Liver (tissue), 9 donors: ENCODE measurements around the gene SLC6A3. TPM values are rescaled to one million over a fixed set of nuclear protein-coding genes. Genes with fewer than 3 reads are reported as not detected.

Experiments used
- DNase-seq: peaks from one replicate; pipeline ENCODE4 v3.0.0-alpha.2; 2017; ENCODE audit warnings: low spot score
- H3K27ac ChIP-seq, 2 donors: one replicate each; pipeline ENCODE4 v1.7.0; 2013; ENCODE audit warnings: inconsistent platforms in 2 of 2, low read length in 2 of 2, control low read depth in 1 of 2, low read depth in 1 of 2, mild to moderate bottlenecking in 1 of 2
- H3K27me3 ChIP-seq, 4 donors: one replicate each; pipeline versions ENCODE4 v1.6.1 to v1.7.0; 2013; ENCODE audit warnings: low read length in 3 of 4, inconsistent platforms in 1 of 4, mild to moderate bottlenecking in 1 of 4, moderate library complexity in 1 of 4; ENCODE audit not compliant: control insufficient read depth in 4 of 4, insufficient read depth in 4 of 4
- H3K36me3 ChIP-seq, 4 donors: one replicate each; pipeline versions ENCODE4 v1.6.1 to v1.7.0; 2013; ENCODE audit warnings: low read length in 3 of 4, mild to moderate bottlenecking in 3 of 4, low read depth in 1 of 4, moderate library complexity in 1 of 4; ENCODE audit not compliant: control insufficient read depth in 4 of 4, insufficient read depth in 3 of 4
- H3K4me1 ChIP-seq, 4 donors: one replicate each; pipeline versions ENCODE4 v1.6.1 to v1.7.0; 2013; ENCODE audit warnings: low read length in 3 of 4, mild to moderate bottlenecking in 3 of 4, moderate library complexity in 1 of 4; ENCODE audit not compliant: control insufficient read depth in 4 of 4, insufficient read depth in 4 of 4
- H3K4me3 ChIP-seq, 3 donors: one replicate each; pipeline versions ENCODE4 v1.6.1 to v1.7.0; 2013; ENCODE audit warnings: low read length in 3 of 3, control low read depth in 1 of 3, low read depth in 1 of 3, mild to moderate bottlenecking in 1 of 3
- H3K9ac ChIP-seq, 2 donors: one replicate each; pipeline ENCODE4 v1.7.0; 2013; ENCODE audit warnings: low read length in 2 of 2, mild to moderate bottlenecking in 2 of 2, moderate library complexity in 2 of 2, control low read depth in 1 of 2, low read depth in 1 of 2
- H3K9me3 ChIP-seq, 4 donors: one replicate each; pipeline versions ENCODE4 v1.6.1 to v1.7.0; 2013; ENCODE audit warnings: low read length in 3 of 4; ENCODE audit not compliant: control insufficient read depth in 4 of 4
- EGR1 ChIP-seq, 2 donors: IDR thresholded peaks; 2 replicates each; pipeline ENCODE4 v1.6.1; 2016 to 2018; ENCODE audit warnings: antibody characterized with exemption in 2 of 2, low read depth in 2 of 2
- FOXA1 ChIP-seq: IDR thresholded peaks from 2 replicates; pipeline ENCODE4 v1.6.1; 2016; ENCODE audit warnings: antibody characterized with exemption
- FOXA2 ChIP-seq: IDR thresholded peaks from 2 replicates; pipeline ENCODE4 v1.6.1; 2016; ENCODE audit warnings: antibody characterized with exemption
- GABPA ChIP-seq, 2 donors: IDR thresholded peaks in 1 of 2; conservative IDR thresholded peaks in 1 of 2; 2 replicates each; pipeline ENCODE4 v1.6.1; 2016; ENCODE audit warnings: antibody characterized with exemption in 2 of 2, mild to moderate bottlenecking in 1 of 2, moderate library complexity in 1 of 2
- HNF4G ChIP-seq: IDR thresholded peaks from 2 replicates; pipeline ENCODE4 v1.6.1; 2016; ENCODE audit warnings: antibody characterized with exemption
- RXRA ChIP-seq, 2 donors: IDR thresholded peaks; 2 replicates each; pipeline ENCODE4 v1.6.1; 2017 to 2018; ENCODE audit warnings: antibody characterized with exemption in 2 of 2, mild to moderate bottlenecking in 1 of 2
- SP1 ChIP-seq: IDR thresholded peaks from 2 replicates; pipeline ENCODE4 v1.6.1; 2018; ENCODE audit warnings: antibody characterized with exemption, mild to moderate bottlenecking
- TAF1 ChIP-seq: conservative IDR thresholded peaks from 2 replicates; pipeline ENCODE4 v1.6.1; 2016; ENCODE audit warnings: antibody characterized with exemption, mild to moderate bottlenecking
- YY1 ChIP-seq: IDR thresholded peaks from 2 replicates; pipeline ENCODE4 v1.6.1; 2016; ENCODE audit warnings: antibody characterized with exemption, mild to moderate bottlenecking
- WGBS: extraction: QIAGEN DNeasy Blood & Tissue Kit; methylation state at CpG from one replicate; pipeline ENCODE4 v1.1.7; 2013; 5-methylcytosine and 5-hydroxymethylcytosine counted together
- polyA plus RNA-seq, 2 donors: library from polyadenylated mRNA; stranded (reverse) in 1 of 2; unstranded in 1 of 2; fragments of 200-250 nt in 1 of 2; fragments of >200 nt in 1 of 2; fragmentation: Nextera tagmentation in 1 of 2; extraction: Ambion mirVana in 1 of 2; gene quantifications; one replicate each; pipeline versions ENCODE4 v1.2.1 to v1.2.3, GENCODE V29; 2013 to 2015
- total RNA-seq, 2 donors: library from RNA; depleted of rRNA; stranded (reverse); fragments of >200 nt; gene quantifications; one replicate each; pipeline ENCODE4 v1.2.3, GENCODE V29; 2014
- TF ChIP-seq, protein P1 (sequence below): IDR thresholded peaks from 2 replicates; pipeline ENCODE4 v1.6.1; 2016; ENCODE audit warnings: antibody characterized with exemption
- TF ChIP-seq, protein P2 (sequence below): IDR thresholded peaks from 2 replicates; pipeline ENCODE4 v1.6.1; 2016; ENCODE audit warnings: antibody characterized with exemption, mild to moderate bottlenecking
- TF ChIP-seq, protein P3 (sequence below): IDR thresholded peaks from 2 replicates; pipeline ENCODE4 v1.6.1; 2016; ENCODE audit warnings: antibody characterized with exemption
- donor health status: healthy.
- donor health status: healthy.
- donor health status: healthy.
- donor health status: healthy.
- donor health status: healthy.

Gene SLC6A3
- total and polyA plus RNA-seq, 4 donors, result not detected

DNA sequence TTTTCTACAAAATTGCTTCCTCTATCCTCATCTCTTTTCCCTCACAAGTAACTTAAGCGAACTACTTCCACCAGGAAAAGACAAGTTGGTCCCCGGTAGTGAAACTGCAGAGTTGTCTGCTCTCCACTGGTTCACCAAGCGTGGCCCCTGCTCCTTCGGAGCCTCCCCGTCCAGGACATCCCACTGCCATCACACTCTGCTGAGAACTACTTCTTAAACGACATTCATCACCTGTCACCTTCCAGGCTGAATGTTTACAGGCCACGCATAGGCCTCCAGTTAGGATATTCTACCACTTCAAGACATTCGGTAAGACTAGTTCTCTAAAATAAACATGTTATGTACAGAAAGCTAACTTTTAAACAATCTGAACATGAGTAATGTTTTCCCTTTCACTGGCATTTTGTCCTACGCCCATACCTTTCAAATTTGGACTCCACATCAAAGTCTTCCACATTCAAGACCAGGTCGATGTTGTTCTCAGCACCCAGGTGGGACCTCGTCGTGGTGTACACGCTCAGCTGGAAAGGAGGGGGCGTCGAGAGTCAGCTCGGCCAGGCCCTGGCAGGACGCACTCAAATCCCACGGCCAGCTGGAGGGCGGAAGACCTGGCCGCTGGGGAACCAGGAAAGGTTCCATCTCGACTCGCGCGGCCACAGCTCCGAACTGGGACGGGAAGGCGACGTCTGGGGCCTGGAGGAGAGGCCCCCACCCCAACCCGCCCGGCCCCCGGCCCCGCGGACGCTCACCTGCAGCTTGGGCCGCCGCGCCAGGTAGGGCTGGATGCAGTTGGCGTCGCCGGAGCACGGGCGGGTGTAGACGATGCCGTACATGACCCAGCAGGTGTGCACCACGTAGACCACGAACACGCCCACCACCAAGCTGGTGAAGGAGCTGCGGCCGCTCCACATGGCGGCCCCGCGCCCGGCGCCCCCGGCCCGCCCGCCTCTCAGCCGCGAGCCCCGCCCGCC is 101.0 kb downstream of the SLC6A3 start:
- no peak for DNase-seq
- Histone ChIP-seq H3K9me3 (no peaks in the 10 kb centered on the region), H3K4me1 (peaks cover 7 to 46% (median 36%) of the 10 kb centered on the region in 4 donors), H3K27ac (no peak overlapping the region), H3K27me3 (no peaks in the 10 kb centered on the region), H3K36me3 (peaks cover 7 to 15% (median 13%) of the 10 kb centered on the region in 4 donors), H3K4me3 (peak overlapping the region; percentile 62 to 79 (median 67)), H3K9ac (peak overlapping the region; percentile 8 to 36)
- 7% methylated on average over 61 of the region's 61 CpGs for whole genome bisulfite sequencing
- TF ChIP-seq HNF4G (no peak), EGR1 (IDR thresholded peaks at IDR 0.05; ENCODE audit: low read depth in 2 of 2) (no peak), RXRA (IDR thresholded peaks at IDR 0.05) (no peak)

DNA sequence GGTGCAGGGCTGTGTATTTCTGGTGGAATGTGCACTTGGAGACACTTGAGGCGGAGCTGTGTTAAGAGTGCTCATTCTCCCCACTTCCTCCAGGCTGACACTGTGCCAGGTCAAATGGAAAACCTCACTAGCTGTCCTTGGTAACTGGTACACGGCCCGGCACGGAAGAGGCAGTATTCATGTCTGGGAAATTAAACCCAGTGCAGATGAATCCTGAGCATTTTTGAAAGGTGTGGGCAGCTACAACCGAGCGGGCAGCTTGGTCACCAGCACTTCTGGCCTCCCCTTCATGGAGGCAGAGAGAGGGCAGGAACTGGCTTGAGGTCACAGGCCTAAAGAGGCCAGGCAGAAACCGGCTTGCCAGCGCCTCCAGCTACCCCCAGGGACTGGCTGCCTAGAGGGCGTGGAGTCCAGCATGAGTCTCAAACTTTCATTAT is 101.9 kb downstream of the SLC6A3 start:
- Histone ChIP-seq H3K36me3 (peaks cover 10 to 20% (median 14%) of the 10 kb centered on the region in 4 donors), H3K9ac (no peak overlapping the region), H3K4me1 (peaks cover 13 to 53% (median 43%) of the 10 kb centered on the region in 4 donors), H3K27me3 (no peaks in the 10 kb centered on the region), H3K4me3 (peak overlapping the region in 1 of 3 donors; percentile 79), H3K27ac (no peak overlapping the region), H3K9me3 (no peaks in the 10 kb centered on the region)
- TF ChIP-seq GABPA (IDR thresholded peaks at IDR 0.05 in 1 of 2, conservative IDR thresholded peaks at IDR 0.05 in 1 of 2) (no peak), SP1 (no peak), EGR1 (IDR thresholded peaks at IDR 0.05; ENCODE audit: low read depth in 2 of 2) (no peak), FOXA1 (no peak), HNF4G (no peak), YY1 (no peak), TAF1 (no peak), FOXA2 (no peak)
- TF ChIP-seq, protein P1, sequence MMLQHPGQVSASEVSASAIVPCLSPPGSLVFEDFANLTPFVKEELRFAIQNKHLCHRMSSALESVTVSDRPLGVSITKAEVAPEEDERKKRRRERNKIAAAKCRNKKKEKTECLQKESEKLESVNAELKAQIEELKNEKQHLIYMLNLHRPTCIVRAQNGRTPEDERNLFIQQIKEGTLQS, result no peak
- TF ChIP-seq, protein P2, sequence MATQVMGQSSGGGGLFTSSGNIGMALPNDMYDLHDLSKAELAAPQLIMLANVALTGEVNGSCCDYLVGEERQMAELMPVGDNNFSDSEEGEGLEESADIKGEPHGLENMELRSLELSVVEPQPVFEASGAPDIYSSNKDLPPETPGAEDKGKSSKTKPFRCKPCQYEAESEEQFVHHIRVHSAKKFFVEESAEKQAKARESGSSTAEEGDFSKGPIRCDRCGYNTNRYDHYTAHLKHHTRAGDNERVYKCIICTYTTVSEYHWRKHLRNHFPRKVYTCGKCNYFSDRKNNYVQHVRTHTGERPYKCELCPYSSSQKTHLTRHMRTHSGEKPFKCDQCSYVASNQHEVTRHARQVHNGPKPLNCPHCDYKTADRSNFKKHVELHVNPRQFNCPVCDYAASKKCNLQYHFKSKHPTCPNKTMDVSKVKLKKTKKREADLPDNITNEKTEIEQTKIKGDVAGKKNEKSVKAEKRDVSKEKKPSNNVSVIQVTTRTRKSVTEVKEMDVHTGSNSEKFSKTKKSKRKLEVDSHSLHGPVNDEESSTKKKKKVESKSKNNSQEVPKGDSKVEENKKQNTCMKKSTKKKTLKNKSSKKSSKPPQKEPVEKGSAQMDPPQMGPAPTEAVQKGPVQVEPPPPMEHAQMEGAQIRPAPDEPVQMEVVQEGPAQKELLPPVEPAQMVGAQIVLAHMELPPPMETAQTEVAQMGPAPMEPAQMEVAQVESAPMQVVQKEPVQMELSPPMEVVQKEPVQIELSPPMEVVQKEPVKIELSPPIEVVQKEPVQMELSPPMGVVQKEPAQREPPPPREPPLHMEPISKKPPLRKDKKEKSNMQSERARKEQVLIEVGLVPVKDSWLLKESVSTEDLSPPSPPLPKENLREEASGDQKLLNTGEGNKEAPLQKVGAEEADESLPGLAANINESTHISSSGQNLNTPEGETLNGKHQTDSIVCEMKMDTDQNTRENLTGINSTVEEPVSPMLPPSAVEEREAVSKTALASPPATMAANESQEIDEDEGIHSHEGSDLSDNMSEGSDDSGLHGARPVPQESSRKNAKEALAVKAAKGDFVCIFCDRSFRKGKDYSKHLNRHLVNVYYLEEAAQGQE, result no peak
- TF ChIP-seq, protein P3, sequence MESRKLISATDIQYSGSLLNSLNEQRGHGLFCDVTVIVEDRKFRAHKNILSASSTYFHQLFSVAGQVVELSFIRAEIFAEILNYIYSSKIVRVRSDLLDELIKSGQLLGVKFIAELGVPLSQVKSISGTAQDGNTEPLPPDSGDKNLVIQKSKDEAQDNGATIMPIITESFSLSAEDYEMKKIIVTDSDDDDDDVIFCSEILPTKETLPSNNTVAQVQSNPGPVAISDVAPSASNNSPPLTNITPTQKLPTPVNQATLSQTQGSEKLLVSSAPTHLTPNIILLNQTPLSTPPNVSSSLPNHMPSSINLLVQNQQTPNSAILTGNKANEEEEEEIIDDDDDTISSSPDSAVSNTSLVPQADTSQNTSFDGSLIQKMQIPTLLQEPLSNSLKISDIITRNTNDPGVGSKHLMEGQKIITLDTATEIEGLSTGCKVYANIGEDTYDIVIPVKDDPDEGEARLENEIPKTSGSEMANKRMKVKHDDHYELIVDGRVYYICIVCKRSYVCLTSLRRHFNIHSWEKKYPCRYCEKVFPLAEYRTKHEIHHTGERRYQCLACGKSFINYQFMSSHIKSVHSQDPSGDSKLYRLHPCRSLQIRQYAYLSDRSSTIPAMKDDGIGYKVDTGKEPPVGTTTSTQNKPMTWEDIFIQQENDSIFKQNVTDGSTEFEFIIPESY, result no peak
- no peak for DNase-seq
- WGBS, result 63% methylated on average over 9 of the region's 9 CpGs

Other genes starting within 250 kb of the SLC6A3 start
- gene SLC6A19, start 243.8 kb downstream of the SLC6A3 start, total RNA-seq, result 1 to 10 TPM; 1.5 to 4.9 TPM
- under 1 TPM; 0.17 to 0.31 TPM for gene SLC6A19, start 243.8 kb downstream of the SLC6A3 start, polyA plus RNA-seq
- gene SLC6A18, start 220.1 kb downstream of the SLC6A3 start, total RNA-seq, result not detected
- not detected for gene SLC6A18, start 220.1 kb downstream of the SLC6A3 start, polyA plus RNA-seq
- gene TERT, start 150.4 kb downstream of the SLC6A3 start, total RNA-seq, result under 1 TPM in 1 of 2 donors, not detected in 1; 0.14 TPM
- not detected for gene TERT, start 150.4 kb downstream of the SLC6A3 start, polyA plus RNA-seq
- gene CLPTM1L, start 100.3 kb downstream of the SLC6A3 start, total RNA-seq, result 100 to 1,000 TPM; 135 to 255 TPM
- 100 to 1,000 TPM in 1 of 2 donors, 10 to 100 TPM in 1; 69.2 to 157 TPM for gene CLPTM1L, start 100.3 kb downstream of the SLC6A3 start, polyA plus RNA-seq
- gene LPCAT1, start 78.5 kb upstream of the SLC6A3 start, total RNA-seq, result 10 to 100 TPM; 12.0 to 12.8 TPM
- 1 to 10 TPM; 1.5 to 7.7 TPM for gene LPCAT1, start 78.5 kb upstream of the SLC6A3 start, polyA plus RNA-seq